Neural progenitor cell (in vitro differentiated cells): ENCODE measurements around the gene ABRACL. TPM values are rescaled to one million over a fixed set of nuclear protein-coding genes. Genes with fewer than 3 reads are reported as not detected.

Experiments used
- DNase-seq: peaks from one replicate; pipeline ENCODE4 v3.0.0-alpha.2; 2016; ENCODE audit warnings: low spot score
- H2AFZ ChIP-seq: fragments of 200-600 bp; sonication (generic); replicated peaks from 2 replicates; pipeline ENCODE4 v1.6.1; 2016; ENCODE audit warnings: antibody characterized with exemption
- H3F3A ChIP-seq: fragments of 200-600 bp; sonication (generic); 2 replicates; pipeline ENCODE4 v1.6.1; 2016; ENCODE audit warnings: antibody characterized with exemption, low read depth
- H3K27ac ChIP-seq: fragments of 200-600 bp; sonication (generic); 2 replicates; pipeline ENCODE4 v1.5.1; 2016; ENCODE audit warnings: mild to moderate bottlenecking
- H3K27me3 ChIP-seq: fragments of 200-600 bp; sonication (generic); 2 replicates; pipeline ENCODE4 v1.6.1; 2016; ENCODE audit warnings: mild to moderate bottlenecking, moderate library complexity
- H3K36me3 ChIP-seq: fragments of 200-600 bp; sonication (generic); 2 replicates; pipeline ENCODE4 v1.5.1; 2016
- H3K4me1 ChIP-seq: fragments of 200-600 bp; sonication (generic); 2 replicates; pipeline ENCODE4 v1.6.1; 2016; ENCODE audit warnings: mixed run types
- H3K4me2 ChIP-seq: fragments of 200-600 bp; sonication (generic); 2 replicates; pipeline ENCODE4 v1.6.1; 2016
- H3K4me3 ChIP-seq: fragments of 200-600 bp; sonication (generic); 2 replicates; pipeline ENCODE4 v1.5.1; 2016
- H3K79me2 ChIP-seq: fragments of 200-600 bp; sonication (generic); 2 replicates; pipeline ENCODE4 v1.6.1; 2016; ENCODE audit warnings: low read depth
- H3K9ac ChIP-seq: fragments of 200-600 bp; sonication (generic); 2 replicates; pipeline ENCODE4 v1.6.1; 2016
- H3K9me3 ChIP-seq: fragments of 200-600 bp; sonication (generic); 2 replicates; pipeline ENCODE4 v1.5.1; 2016; ENCODE audit warnings: low read depth
- H4K20me1 ChIP-seq: fragments of 200-600 bp; sonication (generic); 2 replicates; pipeline ENCODE4 v1.6.1; 2016; ENCODE audit warnings: low read depth
- H3K27ac Mint-ChIP-seq: 3 replicates; pipeline ENCODE4 v1.8.0; 2021; ENCODE audit warnings: mixed read lengths
- H3K27me3 Mint-ChIP-seq: 2 replicates; pipeline ENCODE4 v1.8.0; 2022; ENCODE audit warnings: low read depth, mild to moderate bottlenecking, inconsistent platforms, moderate library complexity, mixed read lengths; ENCODE audit not compliant: insufficient read depth
- H3K36me3 Mint-ChIP-seq: 3 replicates; pipeline ENCODE4 v1.8.0; 2021; ENCODE audit warnings: mixed read lengths
- H3K4me1 Mint-ChIP-seq: 3 replicates; pipeline ENCODE4 v1.8.0; 2021; ENCODE audit warnings: mixed read lengths
- H3K4me3 Mint-ChIP-seq: 3 replicates; pipeline ENCODE4 v1.8.0; 2021; ENCODE audit warnings: mild to moderate bottlenecking, moderate library complexity, mixed read lengths
- H3K9me3 Mint-ChIP-seq: 3 replicates; pipeline ENCODE4 v1.8.0; 2020; ENCODE audit warnings: mixed read lengths
- CTCF ChIP-seq: fragments of 200-600 bp; sonication (generic); IDR thresholded peaks from 2 replicates; pipeline ENCODE4 v1.5.1; 2017; ENCODE audit warnings: antibody characterized with exemption, mild to moderate bottlenecking
- EZH2 ChIP-seq: fragments of 200-600 bp; sonication (generic); IDR thresholded peaks from 2 replicates; pipeline ENCODE4 v1.6.1; 2017; ENCODE audit warnings: antibody characterized with exemption, mild to moderate bottlenecking, moderate library complexity
- EZH2phosphoT487 ChIP-seq: fragments of 200-600 bp; sonication (generic); IDR thresholded peaks from 2 replicates; pipeline ENCODE4 v1.6.1; 2017; ENCODE audit warnings: antibody characterized with exemption
- total RNA-seq: library from RNA; depleted of rRNA; stranded (reverse); fragments of >200 nt; gene quantifications from 2 replicates; pipeline ENCODE4 v1.2.3, GENCODE V29; 2015; ENCODE audit warnings: low replicate concordance

ABRACL gene
- total RNA-seq, 1 donor from 2014 or later = 242 TPM

GRCh38 chr6:139091826-139092225 lies 63.3 kb downstream of the ABRACL start:
- Histone ChIP-seq H3F3A (no peaks in the 10 kb centered on the region), H3K4me3 (no peak overlapping the region), H3K36me3 (no peaks in the 10 kb centered on the region), H3K4me2 (no peak overlapping the region), H3K27me3 (no peaks in the 10 kb centered on the region), H4K20me1 (no peaks in the 10 kb centered on the region), H3K79me2 (no peaks in the 10 kb centered on the region), H3K9ac (no peak overlapping the region), H3K27ac (no peak overlapping the region), H3K9me3 (no peaks in the 10 kb centered on the region), H2AFZ (no peak overlapping the region), H3K4me1 (no peaks in the 10 kb centered on the region)
- H3K4me3 Mint-ChIP-seq = no peak overlapping the region
- H3K4me1 Mint-ChIP-seq = no peaks in the 10 kb centered on the region
- no peaks in the 10 kb centered on the region for H3K36me3 Mint-ChIP-seq
- no peaks in the 10 kb centered on the region for H3K9me3 Mint-ChIP-seq
- no peak overlapping the region for H3K27ac Mint-ChIP-seq
- no peaks in the 10 kb centered on the region for H3K27me3 Mint-ChIP-seq
- DNase-seq = no peak
- TF ChIP-seq CTCF = no peak
- no peak for TF ChIP-seq EZH2phosphoT487
- TF ChIP-seq EZH2 = no peak

Other genes starting within 250 kb of the ABRACL start
- gene ECT2L, start 232.7 kb upstream of the ABRACL start, total RNA-seq = 0.06 TPM in 1 of 2 replicates, not detected in the other
- gene REPS1, start 40.5 kb upstream of the ABRACL start, total RNA-seq = 86.1 and 97.5 TPM in 2 replicates
- gene HECA, start 106.3 kb downstream of the ABRACL start, total RNA-seq = 10.3 and 12.7 TPM in 2 replicates